T-helper 1 cell treated with Interleukin-12 subunit alpha and Interleukin-12 subunit beta and Interleukin-4 antibody, amounts not matched to agents 30 ng/mL and 1 ng/mL, for 36 hours (primary cell): Measurements from ENCODE around the gene STUM. TPM values are rescaled to one million over a fixed set of nuclear protein-coding genes. Genes with fewer than 3 reads are reported as not detected.
"Not testable (repeated sequence)": the region's sequence is repeated elsewhere in the genome, so short reads cannot be mapped to it uniquely, and the experiment has no call there.

Source experiments
- intact Hi-C: fragments of 100-400 bp; cut with micrococcal nuclease; formaldehyde crosslinking; loops from one replicate; pipeline ENCODE4 v1.15.1; 2024
- total RNA-seq: library from RNA; stranded (reverse); gene quantifications from 2 replicates; pipeline ENCODE4 v1.2.3, GENCODE V29; 2022

STUM gene
- total RNA-seq, 1 donor from 2014 or later = not detected

DNA sequence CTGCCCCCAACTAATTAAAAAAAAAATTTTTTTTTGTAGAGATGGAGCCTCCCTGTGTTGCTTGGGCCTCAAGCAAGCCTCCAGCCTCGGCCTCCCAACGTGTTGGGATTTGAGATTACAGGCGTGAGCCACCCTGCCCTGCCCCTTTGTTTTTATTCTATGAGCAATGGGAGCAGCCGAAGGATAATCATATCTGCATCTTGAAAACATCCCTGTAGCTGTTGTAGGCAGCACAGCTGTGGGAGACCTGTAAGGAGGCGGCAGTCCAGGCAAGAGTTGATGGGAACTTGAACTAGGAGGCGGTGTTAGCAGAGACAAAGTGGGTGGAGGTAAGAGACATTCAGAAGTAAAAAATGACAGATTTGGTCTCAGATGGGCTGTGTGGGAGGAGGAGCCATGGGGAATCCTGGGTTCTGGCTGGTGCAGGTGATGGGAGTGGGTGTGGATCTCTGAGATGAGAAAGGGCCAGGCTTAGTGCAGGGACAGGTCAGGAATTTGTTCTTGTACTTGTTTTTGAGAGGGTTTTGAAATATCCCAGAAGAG is 31.3 kb downstream of the STUM start:
- intact Hi-C loops = no loop called here

- intact Hi-C loops = no loop called here
These were observed 32.2 kb downstream of the STUM start for GRCh38 chr1:226580625-226581270.

DNA sequence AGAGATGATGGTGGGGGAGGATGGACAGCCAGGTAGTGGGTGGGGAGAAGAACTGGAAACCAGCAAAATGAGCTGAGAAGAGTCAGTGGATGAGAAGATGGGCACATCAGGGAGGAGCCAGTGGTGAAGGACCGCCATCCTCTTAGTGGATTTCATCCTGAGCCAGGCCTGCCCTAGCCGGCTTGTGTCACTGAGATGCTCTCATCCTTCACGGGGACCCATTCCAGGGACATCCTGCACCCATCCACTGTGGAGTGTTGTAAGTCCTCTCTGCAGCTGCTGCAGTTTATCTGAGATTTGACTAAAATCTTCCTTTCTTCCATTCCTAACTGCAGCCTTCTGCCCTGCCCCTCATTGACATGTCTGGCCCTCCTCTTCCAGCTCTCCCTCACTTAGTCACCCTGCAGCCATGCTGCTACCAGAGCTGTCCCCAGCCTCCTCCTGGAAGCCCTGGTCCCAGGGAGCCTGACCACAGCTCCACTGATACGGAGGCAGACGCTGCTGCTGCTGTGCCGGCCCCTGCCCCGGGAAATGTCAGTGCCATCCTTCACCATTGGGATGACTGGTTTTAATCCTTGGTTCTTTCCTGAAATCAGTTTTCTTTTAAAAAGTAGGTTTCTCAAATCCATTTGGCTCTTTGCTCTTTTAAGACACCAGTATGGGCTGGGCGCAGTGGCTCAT is 33.2 kb downstream of the STUM start:
- intact Hi-C loops = no loop called here

- intact Hi-C loops = no loop called here
These were observed 34.4 kb downstream of the STUM start for GRCh38 chr1:226582966-226583365.

DNA sequence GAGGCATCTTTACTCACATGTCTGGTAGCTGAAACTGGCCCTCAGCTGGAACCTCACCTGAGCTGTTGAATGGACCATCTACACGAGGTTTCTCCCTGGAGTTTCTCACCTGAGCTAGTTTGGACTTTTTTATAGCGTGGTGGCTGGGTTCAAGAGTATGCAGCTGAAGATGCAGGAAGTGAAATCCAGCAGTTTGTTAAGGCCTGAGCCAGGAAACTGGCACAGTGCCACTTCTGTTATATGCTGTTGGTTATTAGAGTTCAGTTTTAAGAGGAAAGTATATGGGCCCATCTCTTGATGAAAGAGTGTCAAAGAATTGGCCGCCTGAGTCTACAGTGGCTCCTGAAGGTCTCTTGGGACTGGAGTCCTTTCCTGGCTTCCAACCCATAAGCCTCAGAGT is 35.6 kb downstream of the STUM start:
- intact Hi-C loops = no loop called here

DNA sequence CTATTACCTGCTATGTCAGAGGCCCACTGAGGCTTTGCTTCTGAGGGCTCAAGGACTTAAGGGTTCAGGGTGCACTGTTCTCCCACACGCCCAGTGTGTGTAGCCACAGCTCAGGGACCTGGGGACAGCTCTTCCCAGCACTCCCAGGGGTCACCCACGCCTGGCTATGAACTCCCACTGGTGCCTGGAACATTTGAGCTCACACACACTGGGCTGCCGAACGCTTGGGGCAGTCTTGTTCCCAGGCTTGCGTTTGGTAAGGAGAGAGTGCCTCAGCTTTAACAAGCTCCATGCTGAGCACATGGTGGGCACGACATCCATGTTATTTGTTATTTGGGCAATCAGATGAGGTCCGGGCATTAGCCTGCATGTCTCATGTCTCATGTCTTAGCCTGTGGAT is 37.6 kb downstream of the STUM start:
- intact Hi-C loops = no loop called here

- intact Hi-C loops = no loop called here
These were observed 38.3 kb downstream of the STUM start for GRCh38 chr1:226586650-226587422.

- intact Hi-C loops = no loop called here
These were observed 39.9 kb downstream of the STUM start for GRCh38 chr1:226588484-226588883.

DNA sequence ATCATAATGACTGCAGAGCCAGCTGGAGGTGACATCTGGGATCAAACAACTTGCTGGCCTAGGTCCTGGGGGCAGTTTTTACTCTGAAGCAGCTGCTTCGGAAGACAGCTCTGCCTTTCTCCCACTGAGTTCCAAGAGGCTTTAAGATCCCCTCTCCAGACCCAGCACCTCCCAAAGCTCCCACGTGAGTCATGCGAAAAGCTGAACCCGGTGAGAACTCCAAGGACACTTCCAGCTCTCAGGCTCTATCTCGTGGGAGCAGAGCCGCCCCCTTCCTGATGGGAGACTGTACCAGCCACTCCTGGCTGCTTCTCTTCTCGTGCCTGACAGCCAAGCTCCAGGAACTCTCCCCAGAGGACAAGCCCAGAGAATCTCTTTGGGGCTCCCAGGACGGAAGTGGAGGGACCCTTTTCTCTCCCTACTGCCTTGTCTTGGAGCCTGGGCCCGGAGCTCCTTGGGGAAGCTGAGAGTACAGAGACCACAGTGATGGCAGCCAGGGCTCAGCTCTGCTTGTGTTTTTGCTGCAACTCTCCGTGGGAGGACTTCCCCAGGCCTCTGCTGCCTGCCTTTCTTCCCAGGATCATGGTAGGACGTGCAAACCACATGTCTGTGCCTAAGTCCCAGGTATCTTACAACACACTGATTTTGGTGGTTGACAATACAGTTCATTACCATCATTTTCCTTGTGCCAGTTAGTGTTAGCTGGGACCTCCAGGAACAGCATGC is 40.6 kb downstream of the STUM start:
- intact Hi-C loops = no loop called here

DNA sequence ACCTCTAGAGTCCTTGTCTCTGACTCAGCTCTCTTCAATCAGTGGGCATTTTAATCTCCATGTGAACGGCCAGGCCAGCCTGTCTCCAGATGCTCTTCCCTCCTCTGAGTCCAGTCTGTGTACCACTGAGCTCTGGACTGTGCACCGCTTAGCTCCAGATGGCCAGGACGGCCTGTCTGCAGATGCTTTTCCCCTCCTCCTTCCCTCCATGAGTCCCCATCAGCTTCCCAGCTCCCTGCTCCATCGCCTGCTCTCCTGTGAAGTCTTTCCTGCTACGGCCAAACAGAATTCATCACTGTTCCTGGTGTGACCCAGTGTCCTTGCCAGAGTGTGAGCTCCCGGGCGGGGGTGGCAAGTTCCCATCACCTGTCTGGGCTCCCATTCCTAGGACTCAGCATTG is 42.0 kb downstream of the STUM start:
- intact Hi-C loops = no loop called here

- intact Hi-C loops = no loop called here
These were observed 45.0 kb downstream of the STUM start for GRCh38 chr1:226593541-226593940.

GRCh38 chr1:226596531-226597165 is 48.1 kb downstream of the STUM start:
- intact Hi-C loops = no loop called here

- intact Hi-C loops = no loop called here
These were observed 49.3 kb downstream of the STUM start for GRCh38 chr1:226597616-226598454.

GRCh38 chr1:226598455-226598849 is 49.9 kb downstream of the STUM start:
- intact Hi-C loops = no loop called here

GRCh38 chr1:226598955-226599354 is 50.4 kb downstream of the STUM start:
- intact Hi-C loops = not testable (repeated sequence)

DNA sequence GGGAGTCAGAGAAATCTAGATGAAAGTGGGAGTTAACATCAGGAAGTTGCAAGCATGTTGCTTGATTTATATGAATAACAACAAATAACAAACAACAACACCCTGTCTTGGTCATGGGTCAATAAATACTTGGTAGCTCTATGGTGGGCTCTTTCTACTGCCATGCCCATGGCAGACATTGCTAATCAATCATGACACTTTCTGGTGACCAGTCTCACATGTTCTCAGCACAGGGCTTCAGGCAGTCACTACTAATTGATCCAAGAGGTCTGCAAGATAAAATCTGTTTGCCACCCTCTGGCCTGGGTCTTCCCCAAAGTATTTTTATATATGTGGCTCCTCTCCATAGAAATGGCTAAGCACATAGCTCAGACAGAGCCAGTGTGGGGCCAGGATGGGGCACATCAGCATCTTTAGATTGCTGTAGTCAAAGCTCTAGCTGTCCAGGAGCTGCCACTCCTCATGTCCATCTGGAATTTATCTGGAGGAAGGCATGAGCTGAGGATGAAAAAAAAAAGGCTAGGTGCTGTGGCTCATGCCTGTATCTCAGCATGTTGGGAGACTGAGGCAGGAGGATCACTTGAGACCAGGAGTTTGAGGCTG is 51.2 kb downstream of the STUM start:
- intact Hi-C loops = no loop called here

DNA sequence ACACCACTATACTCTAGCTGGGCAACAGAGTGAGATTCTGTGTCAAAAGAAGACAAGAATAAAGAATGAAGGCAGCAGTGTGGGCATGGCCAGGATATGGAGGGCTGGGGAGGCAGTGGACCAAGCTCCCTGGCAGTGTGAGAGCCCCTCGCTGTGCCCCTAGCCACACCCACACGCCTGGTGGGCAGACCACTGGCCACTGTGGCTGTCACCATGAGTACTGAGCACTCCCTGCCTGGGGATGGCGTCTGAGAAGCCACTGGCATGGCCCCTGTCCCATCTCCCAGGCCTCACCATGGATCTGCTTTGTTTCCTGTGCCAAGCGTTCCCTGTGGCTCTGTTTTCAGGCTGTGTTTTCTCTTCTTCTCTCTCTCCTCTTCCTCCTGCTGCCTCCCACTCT is 51.7 kb downstream of the STUM start:
- intact Hi-C loops = no loop called here

DNA sequence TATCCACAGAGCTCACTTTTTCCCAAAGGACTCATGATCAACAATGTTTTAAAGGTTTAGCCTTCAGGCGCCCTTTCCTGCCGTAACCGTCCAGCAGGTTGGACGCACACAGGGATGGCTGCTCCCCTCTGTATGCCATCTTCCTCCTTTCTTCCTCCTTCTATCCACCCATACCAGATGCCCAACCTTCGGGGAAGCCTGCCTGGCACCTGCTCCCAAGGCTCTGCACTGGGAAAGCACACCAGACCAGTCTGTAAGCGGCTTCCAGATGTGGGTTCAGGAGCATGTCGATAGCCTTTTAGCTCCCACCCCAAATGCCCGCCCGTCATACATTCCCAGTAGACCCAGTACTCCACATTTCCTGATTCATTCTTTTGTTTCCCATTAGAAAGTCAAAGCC is 52.9 kb downstream of the STUM start:
- intact Hi-C loops = no loop called here

DNA sequence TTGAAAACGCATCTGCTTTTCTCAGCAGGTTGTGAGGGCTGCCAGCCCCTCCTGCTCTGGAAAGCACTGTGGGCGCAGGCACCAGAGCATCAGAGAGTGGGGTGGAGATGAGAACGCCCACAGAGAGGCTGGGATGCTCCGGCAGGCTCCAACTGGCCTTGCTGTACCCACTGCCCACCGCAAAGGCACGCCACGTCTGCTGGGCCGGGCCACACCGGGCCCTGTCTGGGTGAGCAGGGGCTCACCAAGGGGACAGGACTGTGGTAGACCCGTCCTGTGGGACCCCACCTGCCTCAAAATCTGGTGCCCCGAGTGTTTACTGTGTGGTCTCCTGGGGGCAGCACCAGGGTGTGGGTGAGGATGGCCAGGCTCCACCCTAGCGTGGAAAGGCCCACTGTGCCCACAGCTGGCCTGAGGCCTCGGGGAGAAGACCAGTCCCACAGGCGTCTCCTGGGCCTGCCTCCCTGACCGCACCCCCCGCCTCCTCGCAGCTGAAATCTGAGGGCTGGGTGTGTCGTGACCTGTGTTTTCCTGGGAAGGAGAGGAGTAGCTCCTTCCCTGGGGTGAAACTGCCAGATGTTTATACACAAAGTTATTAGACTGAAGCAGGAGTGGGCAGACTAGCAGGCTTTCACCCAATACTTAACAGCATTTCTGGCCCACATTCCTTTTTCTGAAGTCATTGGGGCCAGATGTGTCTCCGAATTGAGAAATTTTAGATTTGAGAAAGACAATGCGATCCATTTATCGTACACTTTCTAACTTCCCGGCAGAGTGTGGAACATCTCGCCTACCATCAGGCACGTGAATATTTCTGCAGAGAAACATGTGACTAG is 53.8 kb downstream of the STUM start:
- intact Hi-C loops = no loop called here
